ENCODE measurements around the gene CYTH1. TPM values are rescaled to one million over a fixed set of nuclear protein-coding genes. Genes with fewer than 3 reads are reported as not detected.

CYTH1 gene
- total RNA-seq, 6 experiments from 2014 or later: 7.7 to 15.3 (median 10.9) TPM

- Mint-ChIP-seq H3K27ac (no peak overlapping the region), H3K4me3 (no peak overlapping the region), H3K27me3 (ENCODE audit: insufficient read depth) (0 out of 2 replicates have a peak, but pooled peaks cover 1% of the 10 kb centered on the region), H3K4me1 (ENCODE audit: low read depth) (peaks cover 24% of the 10 kb centered on the region), H3K36me3 (ENCODE audit: low read depth) (peaks cover 20% of the 10 kb centered on the region), H3K9me3 (no peaks in the 10 kb centered on the region)
- no peak for DNase-seq
- TF ChIP-seq CTCF (IDR thresholded peaks at IDR 0.05): no peak
Observed at GRCh38 chr17:78678711-78679110, 103.4 kb downstream of the CYTH1 start.

GRCh38 chr17:78678222-78678557 is 103.9 kb downstream of the CYTH1 start:
- H3K4me1 Mint-ChIP-seq (ENCODE audit: low read depth): peaks cover 26% of the 10 kb centered on the region
- no peaks in the 10 kb centered on the region for H3K9me3 Mint-ChIP-seq
- 0 out of 2 replicates have a peak, but pooled peaks cover 1% of the 10 kb centered on the region for H3K27me3 Mint-ChIP-seq (ENCODE audit: insufficient read depth)
- DNase-seq: no peak
- H3K36me3 Mint-ChIP-seq (ENCODE audit: low read depth): peaks cover 19% of the 10 kb centered on the region
- no peak overlapping the region for H3K4me3 Mint-ChIP-seq
- no peak overlapping the region for H3K27ac Mint-ChIP-seq
- no peak for TF ChIP-seq CTCF (IDR thresholded peaks at IDR 0.05)

- H3K4me3 Mint-ChIP-seq: no peak overlapping the region
- DNase-seq: no peak
- peaks cover 15% of the 10 kb centered on the region for H3K36me3 Mint-ChIP-seq (ENCODE audit: low read depth)
- no peak overlapping the region for H3K27ac Mint-ChIP-seq
- H3K9me3 Mint-ChIP-seq: no peaks in the 10 kb centered on the region
- TF ChIP-seq CTCF (IDR thresholded peaks at IDR 0.05): no peak
- peaks cover 33% of the 10 kb centered on the region for H3K4me1 Mint-ChIP-seq (ENCODE audit: low read depth)
- H3K27me3 Mint-ChIP-seq (ENCODE audit: insufficient read depth): 0 out of 2 replicates have a peak, but pooled peaks cover 1% of the 10 kb centered on the region
Observed at GRCh38 chr17:78677303-78678221, 104.5 kb downstream of the CYTH1 start.

GRCh38 chr17:78676412-78677302 is 105.4 kb downstream of the CYTH1 start:
- no peak for TF ChIP-seq CTCF (IDR thresholded peaks at IDR 0.05)
- peaks cover 27% of the 10 kb centered on the region for H3K4me1 Mint-ChIP-seq (ENCODE audit: low read depth)
- 0 out of 2 replicates have a peak, but pooled peaks cover 4% of the 10 kb centered on the region for H3K27me3 Mint-ChIP-seq (ENCODE audit: insufficient read depth)
- DNase-seq: no peak
- H3K4me3 Mint-ChIP-seq: no peak overlapping the region
- H3K36me3 Mint-ChIP-seq (ENCODE audit: low read depth): peaks cover 15% of the 10 kb centered on the region
- H3K9me3 Mint-ChIP-seq: no peaks in the 10 kb centered on the region
- no peak overlapping the region for H3K27ac Mint-ChIP-seq

GRCh38 chr17:78675836-78676235 is 106.2 kb downstream of the CYTH1 start:
- TF ChIP-seq CTCF (IDR thresholded peaks at IDR 0.05): no peak
- no peak for DNase-seq
- H3K36me3 Mint-ChIP-seq (ENCODE audit: low read depth): peaks cover 15% of the 10 kb centered on the region
- H3K9me3 Mint-ChIP-seq: no peaks in the 10 kb centered on the region
- no peak overlapping the region for H3K27ac Mint-ChIP-seq
- no peak overlapping the region for H3K4me3 Mint-ChIP-seq
- peaks cover 19% of the 10 kb centered on the region for H3K4me1 Mint-ChIP-seq (ENCODE audit: low read depth)
- H3K27me3 Mint-ChIP-seq (ENCODE audit: insufficient read depth): 0 out of 2 replicates have a peak, but pooled peaks cover 4% of the 10 kb centered on the region
